ENCODE results near the gene TTC27.

Gene TTC27

GRCh38 chr2:32697156-32697555 is 69.3 kb downstream of the TTC27 start:
- no peak overlapping the region for H3K27ac Mint-ChIP-seq
- no peaks in the 10 kb centered on the region for H3K4me1 Mint-ChIP-seq (ENCODE audit: low read depth)

GRCh38 chr2:32699151-32699550 is 71.3 kb downstream of the TTC27 start:
- no peaks in the 10 kb centered on the region for H3K4me1 Mint-ChIP-seq (ENCODE audit: low read depth)
- no peaks in the 10 kb centered on the region for H3K27me3 Mint-ChIP-seq
- H3K36me3 Mint-ChIP-seq (ENCODE audit: low read depth) = peaks cover 20% of the 10 kb centered on the region

More at GRCh38 chr2:32697156-32697555, 69.3 kb downstream of the TTC27 start:
- Mint-ChIP-seq H3K4me3 (no peak overlapping the region), H3K9me3 (no peaks in the 10 kb centered on the region), H3K27me3 (no peaks in the 10 kb centered on the region), H3K36me3 (ENCODE audit: low read depth) (peaks cover 7% of the 10 kb centered on the region)

GRCh38 chr2:32701806-32702205 is 74.0 kb downstream of the TTC27 start:
- no peaks in the 10 kb centered on the region for H3K4me1 Mint-ChIP-seq (ENCODE audit: low read depth)
- peaks cover 31% of the 10 kb centered on the region for H3K36me3 Mint-ChIP-seq (ENCODE audit: low read depth)
- no peak overlapping the region for H3K4me3 Mint-ChIP-seq
- no peak overlapping the region for H3K27ac Mint-ChIP-seq
- no peaks in the 10 kb centered on the region for H3K9me3 Mint-ChIP-seq
- no peaks in the 10 kb centered on the region for H3K27me3 Mint-ChIP-seq

More at GRCh38 chr2:32699151-32699550, 71.3 kb downstream of the TTC27 start:
- Mint-ChIP-seq H3K4me3 (no peak overlapping the region), H3K27ac (no peak overlapping the region), H3K9me3 (no peaks in the 10 kb centered on the region)

- H3K9me3 Mint-ChIP-seq = no peaks in the 10 kb centered on the region
- no peak overlapping the region for H3K27ac Mint-ChIP-seq
- H3K4me3 Mint-ChIP-seq = no peak overlapping the region
- H3K4me1 Mint-ChIP-seq (ENCODE audit: low read depth) = no peaks in the 10 kb centered on the region
- H3K27me3 Mint-ChIP-seq = no peaks in the 10 kb centered on the region
- peaks cover 37% of the 10 kb centered on the region for H3K36me3 Mint-ChIP-seq (ENCODE audit: low read depth)
Observed at GRCh38 chr2:32702303-32703064, 74.6 kb downstream of the TTC27 start.

- no peak overlapping the region for H3K4me3 Mint-ChIP-seq
- H3K27me3 Mint-ChIP-seq = no peaks in the 10 kb centered on the region
- peaks cover 57% of the 10 kb centered on the region for H3K36me3 Mint-ChIP-seq (ENCODE audit: low read depth)
- H3K4me1 Mint-ChIP-seq (ENCODE audit: low read depth) = peaks cover 9% of the 10 kb centered on the region
- H3K9me3 Mint-ChIP-seq = no peaks in the 10 kb centered on the region
- no peak overlapping the region for H3K27ac Mint-ChIP-seq
Observed at GRCh38 chr2:32706815-32707579, 79.1 kb downstream of the TTC27 start.

GRCh38 chr2:32711219-32711618 is 83.4 kb downstream of the TTC27 start:
- peaks cover 28% of the 10 kb centered on the region for H3K4me1 Mint-ChIP-seq (ENCODE audit: low read depth)
- H3K36me3 Mint-ChIP-seq (ENCODE audit: low read depth) = peaks cover 65% of the 10 kb centered on the region
- H3K4me3 Mint-ChIP-seq = no peak overlapping the region

GRCh38 chr2:32711908-32712501 is 84.2 kb downstream of the TTC27 start:
- Mint-ChIP-seq H3K27me3 (no peaks in the 10 kb centered on the region), H3K9me3 (peaks cover 7% of the 10 kb centered on the region), H3K4me3 (no peak overlapping the region), H3K4me1 (ENCODE audit: low read depth) (peaks cover 28% of the 10 kb centered on the region), H3K36me3 (ENCODE audit: low read depth) (peaks cover 68% of the 10 kb centered on the region), H3K27ac (no peak overlapping the region)

More at GRCh38 chr2:32711219-32711618, 83.4 kb downstream of the TTC27 start:
- Mint-ChIP-seq H3K27me3 (no peaks in the 10 kb centered on the region), H3K9me3 (peaks cover 7% of the 10 kb centered on the region), H3K27ac (no peak overlapping the region)

- Mint-ChIP-seq H3K36me3 (ENCODE audit: low read depth) (peaks cover 67% of the 10 kb centered on the region), H3K27ac (no peak overlapping the region), H3K27me3 (no peaks in the 10 kb centered on the region), H3K4me3 (no peak overlapping the region), H3K4me1 (ENCODE audit: low read depth) (peaks cover 28% of the 10 kb centered on the region), H3K9me3 (peaks cover 7% of the 10 kb centered on the region)
Observed at GRCh38 chr2:32712870-32713269, 85.0 kb downstream of the TTC27 start.

GRCh38 chr2:32714521-32714920 is 86.7 kb downstream of the TTC27 start:
- Mint-ChIP-seq H3K4me1 (ENCODE audit: low read depth) (peaks cover 19% of the 10 kb centered on the region), H3K27ac (no peak overlapping the region), H3K4me3 (no peak overlapping the region), H3K36me3 (ENCODE audit: low read depth) (peaks cover 60% of the 10 kb centered on the region), H3K27me3 (no peaks in the 10 kb centered on the region), H3K9me3 (peaks cover 7% of the 10 kb centered on the region)

- peaks cover 7% of the 10 kb centered on the region for H3K9me3 Mint-ChIP-seq
- H3K36me3 Mint-ChIP-seq (ENCODE audit: low read depth) = peaks cover 58% of the 10 kb centered on the region
- no peaks in the 10 kb centered on the region for H3K27me3 Mint-ChIP-seq
- H3K4me3 Mint-ChIP-seq = peak overlapping the region; percentile 1
- peak overlapping the region; percentile 50 for H3K27ac Mint-ChIP-seq
- peaks cover 19% of the 10 kb centered on the region for H3K4me1 Mint-ChIP-seq (ENCODE audit: low read depth)
Observed at GRCh38 chr2:32715391-32715841, 87.6 kb downstream of the TTC27 start.

- peaks cover 7% of the 10 kb centered on the region for H3K9me3 Mint-ChIP-seq
- peaks cover 19% of the 10 kb centered on the region for H3K4me1 Mint-ChIP-seq (ENCODE audit: low read depth)
- no peak overlapping the region for H3K27ac Mint-ChIP-seq
- peaks cover 58% of the 10 kb centered on the region for H3K36me3 Mint-ChIP-seq (ENCODE audit: low read depth)
- no peak overlapping the region for H3K4me3 Mint-ChIP-seq
- H3K27me3 Mint-ChIP-seq = no peaks in the 10 kb centered on the region
Observed at GRCh38 chr2:32715981-32716380, 88.1 kb downstream of the TTC27 start.

GRCh38 chr2:32716598-32716997 is 88.7 kb downstream of the TTC27 start:
- Mint-ChIP-seq H3K36me3 (ENCODE audit: low read depth) (peaks cover 52% of the 10 kb centered on the region), H3K4me1 (ENCODE audit: low read depth) (peaks cover 19% of the 10 kb centered on the region), H3K27me3 (no peaks in the 10 kb centered on the region), H3K4me3 (no peak overlapping the region), H3K9me3 (peaks cover 7% of the 10 kb centered on the region), H3K27ac (no peak overlapping the region)

GRCh38 chr2:32718752-32719151 is 90.9 kb downstream of the TTC27 start:
- Mint-ChIP-seq H3K27me3 (no peaks in the 10 kb centered on the region), H3K4me1 (ENCODE audit: low read depth) (peaks cover 19% of the 10 kb centered on the region), H3K4me3 (no peak overlapping the region), H3K27ac (no peak overlapping the region), H3K36me3 (ENCODE audit: low read depth) (peaks cover 51% of the 10 kb centered on the region), H3K9me3 (peaks cover 11% of the 10 kb centered on the region)

- H3K27ac Mint-ChIP-seq = no peak overlapping the region
- no peaks in the 10 kb centered on the region for H3K27me3 Mint-ChIP-seq
- H3K4me1 Mint-ChIP-seq (ENCODE audit: low read depth) = peaks cover 17% of the 10 kb centered on the region
- no peak overlapping the region for H3K4me3 Mint-ChIP-seq
- H3K9me3 Mint-ChIP-seq = peaks cover 9% of the 10 kb centered on the region
- peaks cover 53% of the 10 kb centered on the region for H3K36me3 Mint-ChIP-seq (ENCODE audit: low read depth)
Observed at GRCh38 chr2:32719430-32719829, 91.6 kb downstream of the TTC27 start.

Measured in stimulated activated naive CD8-positive, alpha-beta T cell treated with anti-CD3 and anti-CD28 coated beads, Interleukin-15, Interleukin-2, amounts not matched to agents 100 ng/mL and 50 ng/mL, for 24 hours (primary cell).